ENCODE measurements around the gene UGT1A9. TPM values are rescaled to one million over a fixed set of nuclear protein-coding genes. Genes with fewer than 3 reads are reported as not detected.

The UGT1A9 gene
- total and polyA plus RNA-seq, 2 of the 4 experiments (the other 2 are of a cell fraction), result not detected

DNA sequence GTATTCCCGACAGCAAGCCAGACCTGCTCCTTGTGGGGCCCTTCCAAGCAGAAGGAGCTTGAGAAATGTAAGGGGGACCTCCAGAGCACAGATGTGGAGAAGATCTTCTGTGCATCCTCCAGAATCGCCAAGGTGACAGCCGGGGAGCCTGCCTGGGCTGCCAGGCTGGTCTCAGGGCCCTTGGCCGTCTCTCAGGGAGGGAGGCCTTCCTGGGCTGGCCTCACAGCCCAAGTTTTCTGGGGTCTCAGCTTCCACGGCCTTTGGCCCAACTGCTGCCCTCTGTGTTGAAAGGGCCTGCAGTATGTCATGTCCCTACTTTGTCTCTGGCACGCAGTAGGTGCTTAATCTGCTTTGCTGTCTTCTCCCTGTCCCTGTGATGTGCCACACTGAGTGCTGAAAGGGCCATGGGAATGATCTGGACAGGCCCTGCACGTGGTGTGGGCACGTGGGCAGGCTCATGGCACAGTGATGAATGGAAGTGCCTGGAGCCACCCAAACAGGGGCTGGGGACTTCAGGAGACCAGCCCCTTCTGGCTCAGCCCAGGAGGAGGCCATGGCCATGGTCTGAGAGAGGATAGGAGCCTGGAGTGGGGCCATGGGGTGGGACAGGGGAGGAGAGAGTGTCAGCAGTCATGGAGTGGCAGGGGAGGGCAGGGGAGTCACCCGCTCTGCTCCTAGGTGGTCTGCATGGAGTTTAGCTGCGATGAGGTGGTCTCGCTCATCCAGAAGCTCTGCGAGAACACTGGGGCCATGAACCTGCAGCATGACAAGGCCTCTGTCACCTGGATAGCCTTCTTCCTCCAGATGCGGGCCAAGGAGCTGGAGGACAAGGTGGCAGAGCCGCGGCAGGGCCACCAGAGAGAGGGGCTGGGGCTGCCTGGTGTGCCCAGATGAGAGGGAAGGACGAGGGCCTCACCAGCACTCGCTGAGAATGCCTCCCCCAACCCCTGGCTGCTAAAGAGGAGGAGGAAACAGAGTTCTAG is 147.2 kb downstream of the UGT1A9 start:
- no peaks in the 10 kb centered on the region for H3K36me3 ChIP-seq (ENCODE audit: control insufficient read depth, insufficient read depth, low read length)
- H3K4ac ChIP-seq (ENCODE audit: low read depth, low read length), result no peak overlapping the region
- intact Hi-C loops (cut with micrococcal nuclease) (no loop called here), in situ Hi-C loops (cut with MboI; ENCODE audit: low sequenced_read_pairs) (no loop called here), dilution Hi-C loops (cut with HindIII; ENCODE audit: low sequenced_read_pairs, unreplicated experiment) (no loop called here)
- no peak overlapping the region for H3K4me3 ChIP-seq (ENCODE audit: insufficient read depth, low read depth, low read length)
- H3K18ac ChIP-seq (ENCODE audit: low read depth, low read length), result no peak overlapping the region
- H3K27me3 ChIP-seq (ENCODE audit: control insufficient read depth, insufficient read depth, low read length), result peaks cover 7% of the 10 kb centered on the region; the same call in 1 of the 2 replicates
- POLR2A ChIA-PET (ENCODE audit: unreplicated experiment), result no interaction called here
- H2BK120ac ChIP-seq (ENCODE audit: low read depth, low read length), result no peak overlapping the region
- no peak for ATAC-seq (ENCODE audit: low read depth)
- H3K4me2 ChIP-seq (ENCODE audit: low read depth, low read length), result no peak overlapping the region
- no peak overlapping the region for H3K27ac ChIP-seq (ENCODE audit: insufficient read depth, low read length)
- peak overlapping the region; percentile 37 for H2AK9ac ChIP-seq (replicated peaks; ENCODE audit: low read depth, low read length, poor library complexity)
- no peak overlapping the region for H2BK15ac ChIP-seq (ENCODE audit: low read depth, low read length)
- no peaks in the 10 kb centered on the region for H4K20me1 ChIP-seq (ENCODE audit: insufficient read depth, low read length)
- H2AK5ac ChIP-seq (ENCODE audit: low read depth, low read length), result no peak overlapping the region
- H3K23ac ChIP-seq (ENCODE audit: low read depth, low read length), result no peak overlapping the region
- WGBS, 2 experiments (ENCODE audit: extremely low coverage in 2 of 2, insufficient read length in 1 of 2), result 57% methylated on average over 6 of the region's 17 CpGs; no CpG with 5 or more reads in 1 of the 2 experiments
- TF ChIP-seq RFX5 (IDR thresholded peaks at IDR 0.05; ENCODE audit: low read depth, low read length) (no peak), POLR2A (IDR thresholded peaks at IDR 0.05; ENCODE audit: low read depth, low read length) (no peak), MXI1 (IDR thresholded peaks at IDR 0.05; ENCODE audit: borderline replicate concordance, low read depth, low read length) (no peak), MAZ (IDR thresholded peaks at IDR 0.05; ENCODE audit: borderline replicate concordance, low read depth, low read length) (no peak), MAFK (IDR thresholded peaks at IDR 0.05; ENCODE audit: low read depth, low read length) (no peak), FOS (IDR thresholded peaks at IDR 0.05; ENCODE audit: low read depth, low read length) (no peak), RCOR1 (IDR thresholded peaks at IDR 0.05; ENCODE audit: insufficient replicate concordance, low read length) (no peak), BHLHE40 (IDR thresholded peaks at IDR 0.05; ENCODE audit: low read depth, low read length) (no peak)
- TF ChIP-seq, protein P1, sequence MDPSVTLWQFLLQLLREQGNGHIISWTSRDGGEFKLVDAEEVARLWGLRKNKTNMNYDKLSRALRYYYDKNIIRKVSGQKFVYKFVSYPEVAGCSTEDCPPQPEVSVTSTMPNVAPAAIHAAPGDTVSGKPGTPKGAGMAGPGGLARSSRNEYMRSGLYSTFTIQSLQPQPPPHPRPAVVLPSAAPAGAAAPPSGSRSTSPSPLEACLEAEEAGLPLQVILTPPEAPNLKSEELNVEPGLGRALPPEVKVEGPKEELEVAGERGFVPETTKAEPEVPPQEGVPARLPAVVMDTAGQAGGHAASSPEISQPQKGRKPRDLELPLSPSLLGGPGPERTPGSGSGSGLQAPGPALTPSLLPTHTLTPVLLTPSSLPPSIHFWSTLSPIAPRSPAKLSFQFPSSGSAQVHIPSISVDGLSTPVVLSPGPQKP (IDR thresholded peaks at IDR 0.05; ENCODE audit: borderline replicate concordance, low read depth, low read length), result no peak
- H3K9me1 ChIP-seq (ENCODE audit: insufficient read depth, low read length), result no peaks in the 10 kb centered on the region
- H3K14ac ChIP-seq (replicated peaks; ENCODE audit: low read depth, low read length), result no peak overlapping the region
- no peak for DNase-seq
- BruUV-seq (replicated peaks), result no TSS peak
- no peak overlapping the region for H4K5ac ChIP-seq (ENCODE audit: low read depth, low read length)
- H3K4me1 ChIP-seq (ENCODE audit: control insufficient read depth, insufficient read depth, low read length), result no peaks in the 10 kb centered on the region
- H3K79me1 ChIP-seq (ENCODE audit: low read depth in 1 of 2, low read length in 2 of 2), result no peaks in the 10 kb centered on the region
- H2AFZ ChIP-seq (replicated peaks; ENCODE audit: low read length, poor library complexity), result peak overlapping the region; percentile 23
- H3K56ac ChIP-seq (ENCODE audit: extremely low read depth, insufficient read depth, low read length), result no peak overlapping the region
- H3K9me3 ChIP-seq (ENCODE audit: control insufficient read depth, insufficient read depth, low read length), result no peaks in the 10 kb centered on the region
- CTCF ChIA-PET, result interaction anchor here (0.9 kb wide), 1 partner anchor 14 kb away, joined by 3 read pairs; no protein-coding TSS in a partner anchor
- no peak overlapping the region for H2BK5ac ChIP-seq (ENCODE audit: low read depth, low read length, poor library complexity, severe bottlenecking)
- no peak overlapping the region for H3K9ac ChIP-seq (ENCODE audit: low read depth, low read length)
- H4K91ac ChIP-seq (ENCODE audit: insufficient read depth, low read depth, low read length), result no peak overlapping the region
- no peak overlapping the region for H2BK20ac ChIP-seq (ENCODE audit: low read depth, low read length)
- H4K8ac ChIP-seq (ENCODE audit: low read depth in 2 of 2, low read length in 2 of 2), result no peak overlapping the region
